GM19397 (cell line): Measurements from ENCODE around the gene HRH2.

Experiments
- ATAC-seq: cut with Tn5 transposase; IDR thresholded peaks from one replicate; pipeline ENCODE4 v1.9.1; 2021; ENCODE audit warnings: mild to moderate bottlenecking, moderate library complexity; ENCODE audit not compliant: unreplicated experiment

The HRH2 gene

DNA sequence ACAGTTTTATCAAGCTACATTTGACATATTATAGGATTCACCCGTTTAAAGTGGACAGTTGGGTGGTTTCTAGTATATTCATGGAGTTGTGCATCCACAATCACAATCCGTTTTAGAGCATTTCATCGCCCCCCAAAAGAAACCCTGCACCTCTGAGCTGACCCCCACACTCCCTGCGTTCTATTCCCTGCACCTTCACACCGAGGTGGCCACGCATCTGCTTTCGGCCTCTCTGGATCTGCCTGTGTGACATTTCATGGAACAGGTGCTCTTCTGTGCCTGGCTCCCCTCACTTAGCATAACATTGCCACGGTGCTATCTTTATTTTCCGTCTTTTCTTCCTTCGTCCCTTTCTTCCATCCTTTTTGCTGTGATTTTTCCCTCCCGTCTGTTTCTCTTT, 32.7 kb downstream of the HRH2 start:
- no peak for ATAC-seq

DNA sequence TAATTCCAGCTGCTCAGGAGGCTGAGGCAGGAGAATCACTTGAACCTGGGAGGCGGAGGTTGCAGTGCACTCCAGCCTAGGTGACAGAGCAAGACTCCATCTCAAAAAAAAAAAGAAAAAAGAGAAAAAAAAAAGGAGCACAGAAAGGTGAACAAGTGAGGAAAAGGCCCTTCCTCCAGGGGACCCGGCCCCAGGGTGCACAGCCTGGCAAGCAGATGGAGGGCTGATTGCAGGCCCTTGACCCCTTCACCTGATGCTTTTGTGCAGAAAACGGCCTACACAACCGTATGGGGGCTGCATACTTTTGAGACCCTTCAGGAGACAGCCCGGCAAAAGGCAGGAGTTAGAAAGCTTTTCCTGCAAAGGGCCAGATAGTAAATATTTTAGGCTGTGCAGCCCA, 33.9 kb downstream of the HRH2 start:
- no peak for ATAC-seq

DNA sequence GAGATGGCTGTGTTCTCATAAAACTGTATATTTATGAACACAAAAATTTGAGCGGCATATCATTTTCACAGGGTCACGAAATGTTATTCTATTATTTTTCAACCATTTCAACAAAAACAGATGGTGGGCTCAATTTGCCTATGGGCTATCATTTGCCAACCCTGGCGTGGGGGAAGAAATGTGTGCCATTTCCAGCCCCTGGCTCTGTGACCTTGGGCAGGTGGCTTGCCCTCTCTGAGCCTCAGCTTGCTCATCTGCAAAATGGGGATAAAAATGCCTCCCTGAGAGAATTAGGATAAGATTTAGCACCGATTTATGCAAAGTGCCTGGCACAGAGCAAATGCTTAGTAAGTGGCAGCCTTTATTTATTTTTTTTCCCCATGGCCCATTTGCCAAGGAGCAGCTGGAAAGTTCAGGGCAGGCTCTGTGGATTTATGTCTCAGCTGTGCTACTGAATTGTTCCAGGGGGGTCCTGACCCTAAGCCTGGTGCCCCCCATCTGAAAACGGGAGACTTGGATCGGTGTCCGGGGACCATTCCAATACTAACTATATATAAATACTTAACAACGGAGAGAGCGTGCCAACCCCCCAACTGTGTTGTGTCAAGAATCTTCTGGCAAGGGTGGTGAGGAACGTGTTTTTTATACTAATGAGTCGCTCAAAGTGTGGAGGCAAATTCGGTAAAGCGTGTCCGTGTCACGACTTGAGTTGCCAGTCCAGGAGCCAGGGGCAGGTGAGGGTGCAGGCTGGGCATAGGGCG, 34.5 kb downstream of the HRH2 start:
- no peak for ATAC-seq

DNA sequence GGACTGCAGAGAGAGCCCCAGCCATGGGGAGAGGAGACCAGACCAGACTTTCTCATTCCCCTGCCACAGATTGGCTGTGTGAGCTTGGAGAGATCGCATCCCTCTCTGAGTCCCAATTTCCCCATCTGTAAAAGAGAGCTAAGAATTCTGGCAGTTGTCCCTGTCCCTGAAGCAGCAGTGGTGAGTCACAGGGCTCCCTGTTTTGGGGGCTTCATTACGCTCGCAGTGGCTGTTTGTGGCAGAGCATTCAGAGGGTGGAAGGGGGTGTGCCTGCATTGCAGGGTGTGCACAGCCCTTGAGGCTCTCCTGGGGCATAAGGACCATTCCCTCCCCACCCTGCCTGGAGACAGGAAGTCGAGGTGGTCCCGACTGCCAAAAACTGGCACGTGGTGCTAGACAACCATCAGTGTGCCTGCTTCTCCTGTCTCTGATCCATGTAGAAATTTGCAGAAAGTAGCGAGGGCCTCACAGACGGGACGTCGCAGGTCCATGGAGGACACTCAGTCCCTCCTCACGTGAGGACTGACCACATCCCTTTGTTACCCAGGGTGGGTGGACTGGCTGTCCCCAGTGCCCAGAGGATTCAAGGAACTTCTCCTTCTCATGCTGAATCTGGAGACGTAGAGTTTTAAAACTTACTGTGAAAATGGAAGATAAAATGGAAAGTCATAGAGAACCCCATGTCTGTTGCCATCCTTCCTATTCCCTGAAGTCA, 35.3 kb downstream of the HRH2 start:
- ATAC-seq = no peak

DNA sequence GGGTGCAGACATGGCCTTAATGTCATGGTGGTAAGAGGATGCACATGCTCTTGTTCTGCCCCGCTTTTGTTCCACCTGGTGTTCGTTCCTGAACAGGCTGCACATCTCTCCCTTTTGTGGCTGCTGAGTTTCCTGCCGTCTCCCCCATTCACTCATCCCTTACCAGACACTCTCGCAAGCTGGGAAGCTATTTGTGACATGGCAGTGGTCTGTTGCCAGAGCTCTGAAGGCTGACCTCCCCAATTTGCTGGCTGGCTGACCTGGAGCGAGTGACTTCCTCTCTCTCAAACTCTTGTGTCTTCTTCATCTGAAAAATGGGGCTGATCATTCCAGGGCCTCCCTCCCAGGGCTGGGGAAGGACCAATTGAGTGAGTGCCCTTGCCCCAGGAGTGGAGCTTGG, 35.9 kb downstream of the HRH2 start:
- no peak for ATAC-seq

DNA sequence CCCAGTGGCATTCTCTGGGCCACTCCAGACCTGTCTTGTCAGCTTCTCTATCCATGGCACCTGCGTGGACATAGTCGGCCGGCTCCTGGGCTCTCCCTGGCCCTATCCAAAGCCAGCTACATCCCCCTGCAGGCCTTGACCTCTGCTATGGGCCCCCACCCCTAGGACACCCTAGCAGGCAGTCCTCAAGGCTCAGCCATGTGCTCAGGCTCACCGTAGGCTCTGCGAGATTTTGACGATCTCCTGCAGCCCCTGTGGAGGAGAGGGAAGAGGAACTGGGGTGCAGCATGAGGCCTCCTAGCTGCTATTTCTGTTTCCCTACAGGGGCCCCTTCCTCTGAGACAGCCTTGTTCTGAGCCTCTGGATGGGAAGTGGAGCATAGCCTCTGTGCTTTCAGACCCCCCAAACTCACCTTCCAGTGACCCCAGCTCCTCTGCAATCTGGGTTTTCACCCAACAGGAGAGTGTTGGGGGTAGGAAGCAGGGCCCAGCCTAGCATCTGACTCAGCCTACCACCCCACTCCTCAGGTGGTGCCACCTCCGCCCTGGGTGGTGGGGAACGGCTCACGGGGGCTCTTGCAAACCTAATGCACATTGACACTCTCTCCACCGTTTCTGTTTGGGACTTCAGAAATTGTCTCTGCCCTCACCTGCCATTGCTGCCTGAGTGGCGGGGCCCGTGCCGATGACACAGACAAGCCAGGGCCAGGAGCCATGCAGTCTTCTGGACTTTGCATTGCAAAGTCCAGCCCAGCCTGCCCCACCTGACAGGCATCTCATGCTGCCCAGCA, 36.7 kb downstream of the HRH2 start:
- ATAC-seq = no peak

DNA sequence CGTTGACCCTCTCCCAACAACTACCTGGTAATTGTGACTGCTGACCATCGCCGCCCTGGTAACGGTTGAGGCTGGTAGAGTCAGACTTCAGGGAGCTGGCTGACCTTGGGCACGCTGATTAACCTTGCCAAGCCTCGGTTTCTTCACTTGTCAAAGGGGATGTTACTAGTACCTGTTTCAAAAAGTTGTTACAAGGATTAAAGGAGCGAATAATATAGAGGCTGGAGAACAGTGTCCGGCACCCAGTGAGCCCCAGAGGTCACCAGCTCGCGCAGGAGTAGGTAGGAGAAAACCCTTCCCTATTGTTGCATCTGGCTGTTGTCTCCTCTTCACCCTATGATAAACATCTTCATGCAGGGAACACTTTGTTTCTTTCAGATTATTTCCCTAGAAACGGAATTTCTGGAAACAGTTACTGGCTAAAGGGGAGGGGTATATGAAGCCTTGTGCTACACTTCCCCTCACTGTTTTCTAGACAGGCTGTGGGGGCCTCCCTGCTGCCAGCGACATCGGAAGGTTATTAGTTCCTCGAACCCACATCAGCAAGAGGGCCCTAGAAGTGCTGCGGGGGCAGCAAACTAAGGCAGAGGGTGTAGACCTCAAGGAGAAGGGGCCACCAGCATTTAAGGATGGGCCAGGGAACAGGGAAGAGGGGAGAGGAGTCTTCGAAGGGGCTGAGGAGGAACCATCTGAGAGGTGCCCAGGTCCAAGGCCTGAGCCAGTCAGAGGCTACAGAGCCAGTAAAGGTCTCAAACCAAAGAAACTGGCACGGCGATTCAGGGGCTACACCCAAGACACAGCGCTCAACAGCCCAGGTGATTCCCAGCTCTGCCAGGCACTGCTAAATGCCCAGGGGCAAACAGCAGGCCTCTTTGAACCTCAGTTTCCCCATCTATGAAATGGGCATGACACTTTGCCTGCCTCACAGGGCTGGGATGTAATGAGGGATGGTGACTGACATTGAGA, 37.6 kb downstream of the HRH2 start:
- no peak for ATAC-seq

DNA sequence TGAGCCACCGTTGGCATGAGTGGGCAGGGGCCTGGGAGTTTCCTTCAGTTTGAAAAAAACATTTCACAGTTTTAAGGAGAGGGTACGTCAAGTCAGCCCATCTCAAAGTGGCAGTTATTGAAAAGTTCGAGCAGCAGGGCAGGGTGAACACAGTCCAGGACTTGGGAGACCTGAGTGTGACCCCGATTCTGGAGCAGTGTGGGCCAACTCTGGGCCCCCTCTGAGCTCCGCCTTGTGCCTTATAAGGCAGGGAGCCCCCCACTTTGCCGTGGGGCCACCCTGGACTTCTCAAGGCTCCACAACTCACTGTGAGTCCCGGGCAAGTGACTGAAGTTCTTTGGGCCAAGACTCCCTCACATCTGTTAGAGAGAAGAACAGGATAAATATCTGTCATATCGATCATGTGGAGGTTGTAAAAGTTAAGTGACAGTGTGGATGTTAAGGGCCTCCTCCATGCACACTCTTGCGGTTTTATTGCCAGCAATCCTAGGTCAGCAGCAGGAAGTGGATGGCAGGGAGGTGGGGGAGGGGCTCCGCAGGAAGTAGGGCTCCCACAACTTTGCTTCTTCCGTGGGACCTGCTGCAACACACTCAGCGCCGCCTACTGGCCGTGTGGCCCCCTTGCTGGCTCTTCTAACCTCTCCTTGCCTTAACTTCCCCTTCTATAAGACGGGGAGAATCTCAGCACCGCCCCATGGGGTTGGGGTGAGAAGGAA, 38.4 kb downstream of the HRH2 start:
- ATAC-seq = no peak

DNA sequence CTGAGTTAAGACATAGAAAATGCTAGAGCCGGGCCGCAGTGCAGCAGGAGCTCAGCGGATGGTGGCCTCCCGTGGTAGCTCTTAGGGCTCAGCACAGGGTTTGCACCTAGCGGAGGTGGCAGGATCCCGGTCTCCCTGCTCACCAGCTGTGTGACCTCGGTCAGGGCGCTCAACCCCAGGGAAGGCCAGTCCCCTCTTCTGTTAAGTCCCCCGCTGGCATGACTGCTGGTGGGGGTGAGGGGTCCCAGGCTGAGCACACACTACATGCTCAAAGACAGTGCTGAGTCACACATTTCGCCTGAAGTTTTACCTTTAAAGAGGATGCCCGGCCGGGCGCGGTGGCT, 39.0 kb downstream of the HRH2 start:
- no peak for ATAC-seq

DNA sequence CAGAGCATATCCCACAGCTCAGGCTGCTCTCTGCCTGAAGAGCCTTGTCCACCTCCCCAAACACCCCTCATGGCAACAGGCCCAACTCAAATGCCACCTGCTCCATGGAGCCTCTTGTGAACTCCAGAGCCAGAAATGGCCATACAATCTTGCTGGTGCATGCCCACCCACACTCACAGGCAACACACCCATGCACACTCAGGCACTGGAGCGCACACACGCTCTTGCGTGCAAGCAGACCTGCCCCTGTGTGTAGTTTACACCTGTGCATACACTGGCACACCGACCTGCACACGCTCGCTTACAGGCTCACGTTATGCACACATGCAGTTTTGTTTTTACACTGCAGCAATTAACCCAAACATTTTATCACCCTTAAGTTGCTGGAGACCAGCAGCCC, 40.0 kb downstream of the HRH2 start:
- ATAC-seq = no peak

DNA sequence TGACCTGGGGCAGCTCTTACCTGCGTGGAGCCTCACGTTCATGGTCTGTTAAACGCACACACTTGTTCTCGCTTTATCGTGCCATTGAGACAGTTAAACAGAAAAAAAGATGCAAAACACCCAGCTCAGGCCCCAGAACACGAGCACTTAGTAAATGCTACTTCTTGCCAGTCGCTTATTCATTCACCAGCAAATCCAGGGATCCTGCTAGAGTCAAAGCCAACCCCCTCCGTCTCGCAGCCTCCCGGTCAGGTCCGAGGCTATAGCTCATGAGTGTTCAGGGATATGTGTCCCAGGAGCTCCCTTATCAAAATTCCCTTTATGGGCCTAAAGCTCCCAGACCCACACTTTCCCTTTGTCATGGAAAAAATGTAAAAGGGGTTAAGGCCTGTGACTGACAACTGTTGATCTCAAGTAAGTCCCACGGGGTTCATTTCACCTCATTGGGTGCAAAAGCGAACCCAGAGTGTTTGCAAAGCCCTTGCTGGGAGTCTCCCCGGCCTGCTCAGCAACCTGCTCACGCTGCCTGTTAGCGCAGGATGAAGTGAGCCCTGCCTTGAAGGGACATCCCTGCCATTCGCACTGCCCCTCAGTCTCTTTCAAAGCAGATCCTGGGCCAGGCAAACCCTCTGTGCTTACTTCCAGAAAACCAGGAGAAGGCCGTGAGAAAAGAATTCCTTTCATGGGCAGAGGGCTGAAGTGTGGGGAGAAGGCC, 40.7 kb downstream of the HRH2 start:
- no peak for ATAC-seq

DNA sequence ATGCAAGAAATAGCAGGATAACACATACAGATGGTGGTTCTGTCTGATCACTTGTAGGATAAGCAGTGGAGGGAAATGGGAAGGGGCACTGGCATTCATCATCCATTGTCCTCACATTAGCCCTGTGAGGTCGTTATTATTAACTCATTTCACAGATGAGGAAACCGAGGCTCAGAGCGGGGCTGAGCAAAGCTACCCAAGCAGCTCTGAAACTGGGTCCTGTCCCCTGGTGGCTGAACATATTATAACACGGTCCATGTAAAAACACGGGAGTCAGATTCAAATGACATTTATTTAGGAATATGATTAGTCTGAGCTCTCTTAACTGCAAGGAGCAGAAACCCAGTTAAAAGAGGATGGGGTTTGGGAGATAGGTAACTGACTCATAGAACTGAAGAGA, 43.1 kb downstream of the HRH2 start:
- ATAC-seq = no peak

DNA sequence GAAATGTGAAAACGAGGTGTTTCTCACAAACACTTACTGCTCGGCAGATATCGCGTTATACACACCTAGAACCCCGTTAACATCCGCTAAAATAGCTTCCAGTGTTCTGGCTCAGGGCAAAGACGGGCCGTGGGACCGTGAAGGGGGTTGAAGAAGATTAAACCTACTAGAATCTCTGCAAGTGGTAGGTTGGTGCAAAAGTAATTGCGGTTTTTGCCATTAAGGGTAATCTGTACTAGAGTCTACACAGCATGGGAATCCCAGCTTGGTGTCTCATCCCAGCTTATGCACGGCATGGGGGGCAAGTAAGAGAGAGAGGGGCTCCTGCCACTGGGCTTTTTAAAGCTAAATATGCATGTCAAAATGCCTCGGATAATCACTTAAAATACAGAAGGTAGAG, 43.9 kb downstream of the HRH2 start:
- no peak for ATAC-seq

DNA sequence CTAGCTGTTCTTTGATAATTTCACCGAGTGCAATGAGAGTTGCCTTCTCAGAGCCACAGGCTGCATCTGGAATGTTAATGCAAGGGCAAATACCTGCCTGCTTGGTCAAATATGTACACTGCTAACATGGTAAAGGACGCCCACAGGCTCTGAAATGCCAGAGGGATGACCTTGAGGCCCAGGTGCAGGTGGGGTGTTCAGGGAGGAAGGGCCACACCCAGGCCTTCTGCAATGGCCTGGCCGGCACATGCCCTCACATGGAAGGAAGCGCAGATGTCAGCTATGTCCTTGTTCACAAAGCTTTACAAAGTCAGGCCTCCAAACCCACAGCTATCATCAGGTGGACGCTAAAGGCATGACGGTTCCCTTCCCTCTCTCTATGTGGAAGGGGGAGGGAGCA, 48.6 kb downstream of the HRH2 start:
- no peak for ATAC-seq

DNA sequence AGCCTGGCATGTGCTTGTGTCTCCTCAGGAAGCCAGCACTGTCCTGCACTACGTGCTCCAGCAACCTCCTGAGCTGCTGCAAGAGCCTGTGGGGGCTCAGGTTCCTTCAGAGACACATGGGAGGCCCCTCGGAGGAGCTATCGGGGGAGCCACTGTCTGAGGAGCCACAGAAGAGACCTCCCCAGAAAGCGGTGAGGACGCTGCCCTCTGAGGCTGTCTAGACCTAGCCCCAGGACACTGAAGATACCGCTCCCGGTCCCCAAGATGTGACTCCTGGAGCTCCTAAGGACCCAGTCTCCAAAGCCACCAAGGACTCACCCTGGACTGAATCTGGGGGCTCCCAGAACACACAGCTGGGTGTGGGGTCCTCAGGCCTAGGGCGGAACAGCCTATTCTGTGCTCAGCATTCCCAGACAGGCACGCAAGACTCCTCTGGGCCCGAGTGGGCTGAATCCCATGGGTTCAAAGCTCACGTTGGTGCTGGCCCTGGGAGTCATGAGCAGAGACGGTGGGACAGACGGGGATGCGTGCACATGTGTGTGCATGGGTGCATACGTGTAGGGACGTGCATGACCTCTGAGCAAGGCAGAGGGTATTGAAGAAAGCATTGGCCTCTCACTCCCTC, 50.0 kb downstream of the HRH2 start:
- no peak for ATAC-seq

DNA sequence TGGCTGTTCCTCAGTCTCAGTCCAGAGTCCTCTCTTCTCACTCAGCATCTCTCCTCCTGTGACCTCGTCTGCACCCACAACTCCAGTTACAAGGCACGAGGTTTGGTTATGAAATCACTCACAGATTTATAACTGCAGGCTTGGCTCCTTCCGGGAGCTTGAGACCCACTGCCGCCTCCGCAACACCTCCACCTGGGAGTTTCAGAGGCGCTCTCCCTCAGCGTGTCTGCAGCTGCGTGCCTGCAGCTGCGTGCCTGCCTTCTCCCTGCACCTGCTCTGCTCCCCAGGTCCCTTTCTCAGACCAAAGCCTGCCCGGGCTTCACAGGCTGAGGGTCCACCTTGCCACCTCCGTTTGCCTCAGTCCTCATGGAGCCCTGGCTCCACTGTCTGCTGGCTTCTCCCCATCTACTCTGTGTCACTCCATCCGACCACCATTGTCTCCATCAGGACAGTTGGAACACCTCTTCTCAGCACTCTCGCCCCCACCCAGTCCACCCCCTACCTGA, 51.5 kb downstream of the HRH2 start:
- ATAC-seq = no peak

DNA sequence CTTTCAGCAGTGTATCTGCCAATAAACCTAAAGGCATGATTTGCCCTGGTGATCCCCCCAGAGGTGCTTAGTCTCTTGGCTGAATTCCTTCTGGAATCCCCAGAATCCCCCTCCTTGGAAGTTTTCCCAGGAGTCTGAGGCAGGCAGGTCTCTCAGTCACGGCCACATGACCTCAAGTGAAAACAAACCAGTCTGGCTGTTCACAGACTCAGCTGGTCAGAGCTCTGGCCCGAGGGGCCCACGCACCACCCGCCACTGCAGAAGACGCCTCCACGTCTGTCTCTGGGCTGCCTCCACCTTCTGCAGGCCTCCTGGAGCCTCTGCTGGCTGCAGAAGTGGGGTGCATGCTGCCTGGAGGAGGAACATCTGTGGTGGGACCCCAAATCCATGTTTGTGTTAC, 52.5 kb downstream of the HRH2 start:
- no peak for ATAC-seq

DNA sequence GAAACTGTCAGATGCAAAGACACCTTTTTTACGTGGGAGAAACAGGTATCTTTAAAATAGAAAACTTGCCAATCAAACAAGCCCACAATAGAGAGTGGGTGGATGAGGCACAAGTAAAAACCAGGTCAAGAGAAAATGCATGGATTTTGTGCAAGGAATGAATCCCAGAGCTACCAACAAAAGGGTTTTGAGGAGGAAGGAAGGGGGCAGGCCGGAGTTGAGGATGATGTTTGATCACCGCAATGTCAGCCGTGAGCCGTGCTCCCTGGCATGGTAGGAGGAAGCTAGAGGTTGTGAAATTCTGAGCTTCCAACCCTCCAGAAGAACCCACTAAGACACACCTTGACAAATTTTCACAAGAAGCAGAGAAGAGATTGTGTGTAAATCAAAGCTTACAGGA, 53.2 kb downstream of the HRH2 start:
- ATAC-seq = no peak
